Renal cortex interstitium (tissue), 11 donors: Measurements from ENCODE around the gene ERP44. TPM values are rescaled to one million over a fixed set of nuclear protein-coding genes. Genes with fewer than 3 reads are reported as not detected.
A peak's percentile ranks its signal among the peaks of the same experiment; 100 is the strongest.

ENCODE experiments used
- DNase-seq, 11 donors: peaks; one replicate each; pipeline ENCODE4 v3.0.0-alpha.2; 2013; ENCODE audit warnings: low read depth in 9 of 11, low spot score in 4 of 11; ENCODE audit errors: extremely low read depth in 1 of 11
- polyA plus RNA-seq, 3 donors: library from polyadenylated mRNA; unstranded; fragments of 120-200 nt; gene quantifications; one replicate each; pipeline ENCODE4 v1.2.1, GENCODE V29; 2013; ENCODE audit not compliant: insufficient read length in 3 of 3

The ERP44 gene
- polyA plus RNA-seq, 3 donors, result 33.8 to 40.7 (median 35.4) TPM

GRCh38 chr9:99977033-99977792, 121.6 kb downstream of the ERP44 start:
- DNase-seq, result no peak

DNA sequence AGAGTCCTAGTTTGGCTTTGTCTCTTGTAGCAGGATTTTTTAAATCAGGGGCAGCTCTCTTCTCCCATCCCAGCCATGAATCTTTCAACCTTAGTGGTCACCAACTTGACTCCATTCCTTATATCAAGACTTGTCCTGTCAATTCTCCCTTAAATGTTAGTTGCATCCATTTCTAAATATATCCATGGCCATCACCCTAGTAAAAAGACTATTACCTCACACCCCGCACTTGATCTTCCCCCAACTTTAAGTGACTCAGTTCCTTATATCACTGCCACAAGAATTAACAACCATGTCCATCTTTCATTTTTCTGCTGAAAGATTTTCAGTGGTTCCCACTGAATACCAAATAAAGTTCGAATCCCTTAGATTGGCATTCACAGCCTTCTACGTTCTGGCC, 125.3 kb downstream of the ERP44 start:
- DNase-seq, result no peak

DNA sequence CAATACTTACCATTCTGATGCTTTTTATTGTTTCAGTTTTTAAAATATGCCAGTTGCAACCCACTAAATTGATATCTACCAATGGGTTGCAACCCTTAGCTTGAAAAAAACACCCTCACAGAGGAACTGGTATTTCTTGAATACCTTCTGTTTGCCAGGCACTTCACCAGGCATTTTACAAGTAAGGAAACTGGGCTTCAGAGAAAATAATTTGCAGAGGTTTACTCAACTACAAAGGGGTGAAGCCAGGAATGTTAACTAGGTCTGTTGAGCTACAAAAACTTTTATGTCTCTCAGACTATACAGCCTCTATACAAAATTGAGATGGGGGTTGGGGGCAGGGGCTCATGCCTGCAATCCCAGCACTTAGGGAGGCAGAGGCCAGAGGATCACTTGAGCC, 127.4 kb downstream of the ERP44 start:
- no peak for DNase-seq

- DNase-seq, result no peak
Observed at GRCh38 chr9:99970481-99970880, 128.3 kb downstream of the ERP44 start.

GRCh38 chr9:99967457-99967856, 131.3 kb downstream of the ERP44 start:
- no peak for DNase-seq

- DNase-seq, result peak in 2 of 11 donors; percentile 2 to 6
Observed at GRCh38 chr9:99966716-99967115, 132.1 kb downstream of the ERP44 start.

GRCh38 chr9:99966001-99966400, 132.8 kb downstream of the ERP44 start:
- DNase-seq, result no peak

DNA sequence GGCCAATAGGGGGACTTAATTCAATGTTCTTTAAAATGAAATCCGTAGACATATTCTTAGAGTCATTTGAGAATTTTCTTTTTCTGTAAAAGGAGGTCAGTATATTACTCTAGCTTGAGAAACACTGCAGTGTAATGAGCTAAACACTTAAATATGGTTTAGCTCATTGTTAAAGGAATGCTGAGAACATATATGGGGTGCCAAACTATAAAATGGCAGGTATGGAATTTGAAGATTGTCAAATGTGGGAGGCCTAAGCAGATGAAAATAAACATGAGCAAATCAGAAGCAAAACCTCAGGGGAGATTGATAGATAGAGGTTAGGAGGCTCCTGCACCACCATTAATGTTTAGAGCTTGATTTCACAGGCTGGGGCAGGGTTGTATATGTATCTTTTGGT, 134.5 kb downstream of the ERP44 start:
- no peak for DNase-seq

GRCh38 chr9:99962680-99963261, 136.0 kb downstream of the ERP44 start:
- DNase-seq, result no peak

GRCh38 chr9:99955606-99956005, 143.2 kb downstream of the ERP44 start:
- DNase-seq, result no peak

DNA sequence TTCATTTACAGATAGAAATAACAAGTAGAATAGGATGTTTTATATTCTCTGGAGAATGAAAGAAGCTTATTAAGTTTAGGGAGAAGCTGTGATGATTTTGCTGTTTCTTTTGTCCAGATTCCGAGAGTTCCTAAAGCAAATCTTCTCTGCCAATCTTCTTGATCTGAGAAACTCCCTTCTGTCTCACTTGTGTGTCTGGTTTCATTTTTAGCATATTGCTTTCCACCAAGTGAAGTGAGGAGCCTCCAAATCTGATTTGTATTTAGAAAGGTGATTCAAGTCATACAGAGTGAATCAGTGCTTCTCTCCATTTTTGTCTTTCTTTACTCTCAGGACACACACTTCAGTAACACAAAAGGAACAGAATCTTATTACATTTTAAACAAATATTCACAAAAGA, 144.0 kb downstream of the ERP44 start:
- no peak for DNase-seq

- DNase-seq, result no peak
Observed at GRCh38 chr9:99953861-99954507, 144.8 kb downstream of the ERP44 start.

- no peak for DNase-seq
Observed at GRCh38 chr9:99948896-99949295, 149.9 kb downstream of the ERP44 start.

DNA sequence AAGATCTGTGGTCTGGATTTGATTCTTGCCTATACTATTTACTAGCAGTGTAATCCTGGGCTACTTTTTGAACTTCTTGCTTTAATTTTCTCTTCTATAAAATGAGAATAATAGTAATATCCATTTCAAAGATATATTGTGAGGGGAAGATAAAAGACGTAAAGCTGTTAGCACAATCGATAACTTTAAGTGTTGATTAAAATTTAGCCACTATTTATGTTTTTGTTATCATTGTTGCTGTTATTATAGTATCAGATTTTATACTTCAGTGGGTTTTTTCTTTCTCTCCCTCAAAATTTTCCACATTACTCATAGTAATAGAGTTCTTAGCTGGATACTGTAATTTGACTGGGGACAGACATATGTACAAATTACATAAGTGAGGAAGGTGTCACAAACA, 150.3 kb downstream of the ERP44 start:
- no peak for DNase-seq

- no peak for DNase-seq
Observed at GRCh38 chr9:99947395-99947794, 151.4 kb downstream of the ERP44 start.

DNA sequence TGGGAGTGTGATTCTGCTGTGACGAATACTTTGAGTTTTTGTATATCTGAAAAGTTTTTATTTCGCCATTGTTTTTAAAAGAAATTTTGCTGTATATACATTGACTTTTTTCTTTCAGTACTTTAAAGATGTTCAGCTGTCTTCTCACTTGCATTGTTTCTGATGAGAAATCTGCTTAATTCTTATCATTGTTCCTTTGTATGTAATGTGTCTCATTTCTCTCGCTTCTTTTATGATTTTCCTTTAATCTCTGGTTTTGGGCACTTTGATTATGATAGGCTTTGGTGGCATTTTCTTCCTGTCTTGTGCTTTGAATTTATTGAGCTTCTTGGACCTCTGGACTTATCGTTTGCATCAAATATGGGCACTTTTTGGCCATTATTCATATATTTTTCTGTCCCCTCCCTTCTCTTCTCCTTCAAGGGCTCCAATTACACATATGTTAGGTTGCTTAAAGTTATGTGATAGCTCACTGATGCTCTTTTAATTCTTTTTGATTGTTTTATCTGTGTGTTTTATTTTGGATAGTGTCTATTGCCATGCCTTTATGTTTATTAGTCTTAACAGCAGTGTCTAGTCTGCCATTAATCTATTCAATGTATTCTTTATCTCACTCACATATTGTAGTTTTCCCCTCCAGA, 161.7 kb downstream of the ERP44 start:
- no peak for DNase-seq

DNA sequence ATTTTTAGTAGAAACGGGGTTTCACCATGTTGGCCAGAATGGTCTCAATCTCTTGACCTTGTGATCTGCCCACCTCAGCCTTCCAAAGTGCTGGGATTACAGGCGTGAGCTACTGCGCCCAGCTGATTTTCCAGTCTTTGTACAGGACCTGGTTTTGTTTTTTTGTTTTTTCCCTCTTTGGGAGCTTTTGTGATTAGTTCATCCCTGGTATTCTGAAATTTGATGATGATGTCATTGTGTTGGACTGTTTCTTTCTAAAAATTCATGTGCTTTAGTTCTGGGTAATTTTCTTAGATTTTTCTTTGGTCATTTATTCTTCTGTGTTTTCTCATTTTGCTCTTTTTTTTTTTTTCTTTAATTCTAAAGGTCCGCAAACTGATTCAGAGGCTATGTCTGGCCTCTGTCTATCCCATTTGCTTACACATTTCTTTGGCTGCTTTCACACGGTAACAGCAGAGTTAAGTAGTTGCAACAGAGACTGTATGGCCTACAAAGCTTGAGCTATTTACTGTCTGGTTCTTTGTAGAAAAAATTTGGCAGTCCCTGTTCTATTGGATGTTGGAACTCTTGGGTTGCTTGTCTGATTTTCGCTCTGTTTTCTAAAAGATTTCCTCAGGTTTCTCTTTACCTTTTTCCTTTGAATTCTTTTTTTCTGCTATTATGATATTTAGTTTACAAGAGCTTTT, 167.5 kb downstream of the ERP44 start:
- DNase-seq, result no peak

DNA sequence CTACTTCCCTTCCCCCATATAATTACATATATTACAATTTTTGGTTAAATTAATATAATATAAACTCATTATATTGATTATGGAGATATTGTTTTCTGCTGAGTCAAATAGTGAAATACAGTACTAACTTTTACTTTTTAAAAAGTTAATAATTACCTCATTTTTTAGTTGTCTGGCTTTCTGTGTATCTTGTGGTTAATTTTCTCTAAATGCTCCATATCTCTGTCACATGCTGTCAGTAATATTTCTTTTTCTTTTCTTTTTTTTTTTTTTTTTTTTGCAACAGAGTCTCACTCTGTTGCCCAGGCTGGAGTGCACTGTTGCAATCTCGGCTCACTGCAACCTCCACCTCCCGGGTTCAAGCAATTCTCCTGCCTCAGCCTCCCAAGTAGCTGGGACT, 169.1 kb downstream of the ERP44 start:
- DNase-seq, result no peak
